Endothelial cell of umbilical vein (primary cell): ENCODE measurements around the gene HIVEP1. TPM values are rescaled to one million over a fixed set of nuclear protein-coding genes. Genes with fewer than 3 reads are reported as not detected.

ENCODE experiments used
- BruUV-seq: library from RNA; stranded (reverse); fragments of 400-500 nt; replicated peaks from 2 replicates; lab custom pipeline; 2021; lab: Mats Ljungman, UMichigan
- CTCF ChIA-PET: fragments of 300-600, 350-600 bp; sonication (Branson Sonifier 250); formaldehyde crosslinking; loops from one replicate; lab custom pipeline; 2021; ENCODE audit warnings: antibody characterized with exemption, inconsistent platforms; lab: Charles Lee
- POLR2A ChIA-PET: fragments of 300-600, 350-600 bp; sonication (Branson Sonifier 250); formaldehyde crosslinking; loops from one replicate; lab custom pipeline; 2021; ENCODE audit warnings: antibody characterized with exemption, inconsistent platforms; lab: Charles Lee
- DNase-seq: peaks from one replicate; pipeline ENCODE4 v3.0.0-alpha.2; 2011; ENCODE audit warnings: low read depth, low spot score
- FAIRE-seq: peaks from 2 replicates; lab custom pipeline; 2011; peaks lifted over from hg19 to GRCh38; lab: Jason Lieb, UNC
- H2AFZ ChIP-seq: 2 replicates; pipeline ENCODE4 v1.6.0; 2012; ENCODE audit warnings: low read depth, low read length, control low read depth, inconsistent platforms
- H3K27ac ChIP-seq: 2 replicates; pipeline ENCODE4 v1.5.1; 2011; ENCODE audit warnings: low read depth, mild to moderate bottlenecking, control low read depth, low read length, moderate library complexity; ENCODE audit not compliant: insufficient read depth
- H3K27me3 ChIP-seq, 2 experiments: 2 replicates each; pipeline versions ENCODE4 v1.6.0 to v1.6.1; 2011; ENCODE audit warnings: low read length in 2 of 2, mixed read lengths in 1 of 2; ENCODE audit not compliant: control insufficient read depth in 2 of 2, insufficient read depth in 2 of 2
- H3K36me3 ChIP-seq, 2 experiments: 2 replicates in 1 of 2; 3 replicates in 1 of 2; pipeline ENCODE4 v1.5.1; 2011; ENCODE audit warnings: low read length in 2 of 2, mild to moderate bottlenecking in 1 of 2, moderate library complexity in 1 of 2; ENCODE audit not compliant: control insufficient read depth in 2 of 2, insufficient read depth in 2 of 2; ENCODE audit errors: extremely low read depth in 1 of 2
- H3K4me1 ChIP-seq: 3 replicates; pipeline ENCODE4 v1.5.1; 2011; ENCODE audit warnings: mild to moderate bottlenecking, low read length; ENCODE audit not compliant: control insufficient read depth, insufficient read depth; ENCODE audit errors: extremely low read depth
- H3K4me2 ChIP-seq: 2 replicates; pipeline ENCODE4 v1.6.1; 2011; ENCODE audit warnings: low read length, control low read depth, mixed read lengths; ENCODE audit not compliant: insufficient read depth
- H3K4me3 ChIP-seq, 3 experiments: fragments of 200-600 bp in 1 of 3; sonication (generic), shearing (Covaris generic) in 1 of 3; replicated peaks in 1 of 3; 2 replicates each; pipeline ENCODE4 v1.5.1; 2011 to 2016; ENCODE audit warnings: control low read depth in 3 of 3, low read length in 3 of 3, mild to moderate bottlenecking in 2 of 3, inconsistent platforms in 1 of 3, low read depth in 1 of 3, moderate library complexity in 1 of 3; ENCODE audit not compliant: insufficient read depth in 1 of 3
- H3K79me2 ChIP-seq: 2 replicates; pipeline ENCODE4 v1.6.0; 2012; ENCODE audit warnings: low read length, inconsistent platforms; ENCODE audit not compliant: control insufficient read depth, insufficient read depth
- H3K9ac ChIP-seq: replicated peaks from 2 replicates; pipeline ENCODE3; 2011; ENCODE audit warnings: low read length, control low read depth; ENCODE audit not compliant: insufficient read depth; ENCODE audit errors: extremely low read depth
- H3K9me1 ChIP-seq: replicated peaks from 3 replicates; pipeline ENCODE4 v1.6.0; 2011; ENCODE audit warnings: mild to moderate bottlenecking, low read length; ENCODE audit not compliant: control insufficient read depth, insufficient read depth; ENCODE audit errors: extremely low read depth
- H3K9me3 ChIP-seq: replicated peaks from 2 replicates; pipeline ENCODE4 v1.5.1; 2012; ENCODE audit warnings: low read length, inconsistent platforms; ENCODE audit not compliant: control insufficient read depth, insufficient read depth
- H4K20me1 ChIP-seq: replicated peaks from 2 replicates; pipeline ENCODE3; 2011; ENCODE audit warnings: mild to moderate bottlenecking, low read length; ENCODE audit not compliant: control insufficient read depth, insufficient read depth; ENCODE audit errors: extremely low read depth
- EZH2 ChIP-seq: IDR thresholded peaks from 2 replicates; pipeline ENCODE4 v1.6.1; 2012; ENCODE audit warnings: borderline replicate concordance, low read depth, mild to moderate bottlenecking, moderate library complexity, low read length, inconsistent platforms; ENCODE audit not compliant: severe bottlenecking
- FOS ChIP-seq: IDR thresholded peaks from 2 replicates; pipeline ENCODE4 v1.6.1; 2011; ENCODE audit warnings: mild to moderate bottlenecking, low read length, moderate library complexity, borderline replicate concordance; ENCODE audit not compliant: insufficient read depth
- GATA2 ChIP-seq: IDR thresholded peaks from 2 replicates; pipeline ENCODE4 v1.7.0; 2011; ENCODE audit warnings: low read depth, mild to moderate bottlenecking, moderate library complexity, mixed read lengths, low read length; ENCODE audit not compliant: insufficient read length, insufficient read depth
- JUN ChIP-seq: IDR thresholded peaks from 2 replicates; pipeline ENCODE4 v1.6.1; 2011; ENCODE audit warnings: borderline replicate concordance, low read depth; ENCODE audit not compliant: insufficient read length, insufficient read depth
- MYC ChIP-seq: IDR thresholded peaks from one replicate; pipeline ENCODE4 v1.6.1; 2011; ENCODE audit warnings: mild to moderate bottlenecking, low read depth, low read length
- POLR2A ChIP-seq: IDR thresholded peaks from 2 replicates; pipeline ENCODE4 v1.6.1; 2012; ENCODE audit warnings: low read depth, mild to moderate bottlenecking, control low read depth, low read length
- POLR2AphosphoS5 ChIP-seq: IDR thresholded peaks from 2 replicates; pipeline ENCODE4 v1.6.1; 2012; ENCODE audit warnings: low read depth, mild to moderate bottlenecking, control low read depth, low read length, moderate library complexity; ENCODE audit not compliant: insufficient read depth
- dilution Hi-C: fragments of 300-500 bp; cut with MboI; formaldehyde crosslinking; loops from one replicate; pipeline ENCODE4 v1.15.0; 2019; ENCODE audit warnings: low sequenced_read_pairs; ENCODE audit not compliant: extremely low pct_ligation_motif_present
- intact Hi-C: fragments of 100-400 bp; cut with micrococcal nuclease; formaldehyde crosslinking; loops from one replicate; pipeline ENCODE4 v1.10.0; 2022
- polyA plus RNA-seq, 4 experiments: library from polyadenylated mRNA; depleted of rRNA in 3 of 4; stranded (reverse) in 3 of 4; unstranded in 1 of 4; fragments of >200 nt; gene quantifications; 2 replicates each; pipeline versions ENCODE4 v1.2.1 to v1.2.3, GENCODE V29; 2011 to 2012; ENCODE audit warnings: missing spikeins in 1 of 4
- total RNA-seq: library from RNA; stranded (reverse); gene quantifications from 2 replicates; pipeline ENCODE4 v1.2.3, GENCODE V29; 2021
- TF ChIP-seq, protein P1 (sequence below), 2 donors: IDR thresholded peaks; 1 replicate in 1 of 2; 2 replicates in 1 of 2; pipeline ENCODE4 v1.5.1; 2011; ENCODE audit warnings: low read length in 2 of 2, mild to moderate bottlenecking in 2 of 2, moderate library complexity in 2 of 2, control low read depth in 1 of 2, inconsistent platforms in 1 of 2, low read depth in 1 of 2; ENCODE audit not compliant: insufficient read depth in 1 of 2; ENCODE audit errors: extremely low read depth in 1 of 2
- TF ChIP-seq, protein P2 (sequence below): IDR thresholded peaks from 2 replicates; pipeline ENCODE4 v1.6.1; 2011; ENCODE audit not compliant: insufficient read depth, insufficient read length

HIVEP1 gene
- total and polyA plus RNA-seq, 2 donors (not counting 3 experiments of a cell fraction or from before 2014, with no cell fraction given) = 33.5 to 49.2 TPM

DNA sequence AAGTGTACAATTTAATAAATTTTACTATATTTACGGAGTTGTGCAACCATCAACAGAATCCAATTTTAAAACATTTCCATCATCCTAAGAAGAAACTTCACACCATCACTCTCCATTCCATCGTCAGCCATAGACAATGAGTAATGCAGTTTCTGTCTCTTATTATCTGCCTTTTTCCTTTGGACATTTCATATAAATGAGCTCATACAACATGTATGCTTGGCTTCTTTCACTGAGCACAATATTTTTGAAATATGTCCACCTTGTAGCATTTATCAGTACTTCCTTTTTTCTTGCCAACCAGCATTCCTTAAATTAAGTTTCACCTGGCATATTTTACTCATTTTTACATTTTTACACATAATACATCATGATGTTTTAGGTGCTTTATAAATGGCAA, 22.7 kb upstream of the HIVEP1 start:
- ChIA-PET CTCF (interaction anchor here (1.6 kb wide), 1 partner anchor 10 kb away, joined by 6 read pairs; no protein-coding TSS in a partner anchor), POLR2A (no interaction called here)
- no peak for DNase-seq
- intact Hi-C loops (no loop called here), dilution Hi-C loops (no loop called here)
- Histone ChIP-seq H4K20me1 (no peaks in the 10 kb centered on the region), H3K9me1 (no peaks in the 10 kb centered on the region), H3K4me2 (no peak overlapping the region), H3K27me3 (no peaks in the 10 kb centered on the region), H2AFZ (no peak overlapping the region), H3K27ac (no peak overlapping the region), H3K36me3 (no peaks in the 10 kb centered on the region), H3K4me1 (no peaks in the 10 kb centered on the region), H3K79me2 (no peaks in the 10 kb centered on the region), H3K9me3 (no peaks in the 10 kb centered on the region), H3K4me3 (no peak overlapping the region), H3K9ac (no peak overlapping the region)
- FAIRE-seq = no peak
- no TSS peak for BruUV-seq
- TF ChIP-seq MYC (no peak), EZH2 (no peak), FOS (no peak), GATA2 (no peak), POLR2A (no peak), POLR2AphosphoS5 (no peak), JUN (no peak)
- TF ChIP-seq, protein P1, sequence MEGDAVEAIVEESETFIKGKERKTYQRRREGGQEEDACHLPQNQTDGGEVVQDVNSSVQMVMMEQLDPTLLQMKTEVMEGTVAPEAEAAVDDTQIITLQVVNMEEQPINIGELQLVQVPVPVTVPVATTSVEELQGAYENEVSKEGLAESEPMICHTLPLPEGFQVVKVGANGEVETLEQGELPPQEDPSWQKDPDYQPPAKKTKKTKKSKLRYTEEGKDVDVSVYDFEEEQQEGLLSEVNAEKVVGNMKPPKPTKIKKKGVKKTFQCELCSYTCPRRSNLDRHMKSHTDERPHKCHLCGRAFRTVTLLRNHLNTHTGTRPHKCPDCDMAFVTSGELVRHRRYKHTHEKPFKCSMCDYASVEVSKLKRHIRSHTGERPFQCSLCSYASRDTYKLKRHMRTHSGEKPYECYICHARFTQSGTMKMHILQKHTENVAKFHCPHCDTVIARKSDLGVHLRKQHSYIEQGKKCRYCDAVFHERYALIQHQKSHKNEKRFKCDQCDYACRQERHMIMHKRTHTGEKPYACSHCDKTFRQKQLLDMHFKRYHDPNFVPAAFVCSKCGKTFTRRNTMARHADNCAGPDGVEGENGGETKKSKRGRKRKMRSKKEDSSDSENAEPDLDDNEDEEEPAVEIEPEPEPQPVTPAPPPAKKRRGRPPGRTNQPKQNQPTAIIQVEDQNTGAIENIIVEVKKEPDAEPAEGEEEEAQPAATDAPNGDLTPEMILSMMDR (IDR thresholded peaks at IDR 0.05; ENCODE audit: extremely low read depth in 1 of 2, insufficient read depth in 1 of 2, low read depth in 1 of 2, low read length in 2 of 2) = no peak
- TF ChIP-seq, protein P2, sequence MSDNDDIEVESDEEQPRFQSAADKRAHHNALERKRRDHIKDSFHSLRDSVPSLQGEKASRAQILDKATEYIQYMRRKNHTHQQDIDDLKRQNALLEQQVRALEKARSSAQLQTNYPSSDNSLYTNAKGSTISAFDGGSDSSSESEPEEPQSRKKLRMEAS = no peak
